Upper lobe of left lung (tissue), 6 donors: ENCODE measurements around the gene MSI2. TPM values are rescaled to one million over a fixed set of nuclear protein-coding genes. Genes with fewer than 3 reads are reported as not detected.

Source experiments
- ATAC-seq, 2 donors: fragments of 200-7000 bp; cut with Tn5 transposase; one replicate each; pipeline ENCODE4 v1.9.1; 2022; ENCODE audit warnings: mild to moderate bottlenecking in 2 of 2, moderate library complexity in 2 of 2; ENCODE audit not compliant: low FRiP score in 2 of 2
- DNase-seq, 2 donors: peaks; one replicate each; pipeline ENCODE4 v3.0.0-alpha.2; 2019 to 2020
- H3K27ac ChIP-seq, 4 donors: fragments of 200-600 bp; sonication (generic); one replicate each; pipeline ENCODE4 v1.5.1; 2016 to 2019
- H3K27me3 ChIP-seq, 4 donors: fragments of 200-600 bp; sonication (generic); one replicate each; pipeline ENCODE4 v1.5.1; 2017 to 2019
- H3K36me3 ChIP-seq, 4 donors: fragments of 200-600 bp; sonication (generic); one replicate each; pipeline ENCODE4 v1.5.1; 2016 to 2019
- H3K4me1 ChIP-seq, 4 donors: fragments of 200-600 bp; sonication (generic); one replicate each; pipeline ENCODE4 v1.5.1; 2018 to 2019
- H3K4me3 ChIP-seq, 4 donors: fragments of 200-600 bp; sonication (generic); one replicate each; pipeline ENCODE4 v1.5.1; 2017 to 2019; ENCODE audit warnings: mild to moderate bottlenecking in 2 of 4, moderate library complexity in 1 of 4
- H3K9me3 ChIP-seq, 4 donors: fragments of 200-600 bp; sonication (generic); one replicate each; pipeline ENCODE4 v1.5.1; 2018 to 2019
- EP300 ChIP-seq, 4 donors: sonication (generic); formaldehyde crosslinking; IDR thresholded peaks; one replicate each; pipeline ENCODE4 v1.5.1; 2017; ENCODE audit warnings: antibody characterized with exemption in 4 of 4, control low read depth in 2 of 4
- POLR2A ChIP-seq, 4 donors: fragments of 450-650 bp; IDR thresholded peaks; one replicate each; pipeline ENCODE4 v1.5.1; 2016 to 2017; ENCODE audit warnings: antibody characterized with exemption in 4 of 4, mild to moderate bottlenecking in 2 of 4
- POLR2AphosphoS5 ChIP-seq, 2 donors: sonication (generic); formaldehyde crosslinking; IDR thresholded peaks; one replicate each; pipeline ENCODE4 v1.5.1; 2017; ENCODE audit warnings: antibody characterized with exemption in 2 of 2
- WGBS, 2 donors: methylation state at CpG; one replicate each; pipeline ENCODE4 v1.1.5; 2017 to 2018; 5-methylcytosine and 5-hydroxymethylcytosine counted together
- total RNA-seq, 6 donors: library from RNA; depleted of rRNA in 4 of 6; stranded (reverse); fragments of >200 nt in 4 of 6; gene quantifications; one replicate each; pipeline versions ENCODE4 v1.1.0 to v1.2.1, GENCODE V29; 2016 to 2021
- TF ChIP-seq, protein P1 (sequence below), 6 experiments: fragments of 450-650 bp in 4 of 6; fragments of 200-600 bp in 2 of 6; sonication (generic) in 2 of 6; IDR thresholded peaks; one replicate each; pipeline ENCODE4 v1.5.1; 2016 to 2019; ENCODE audit warnings: antibody characterized with exemption in 6 of 6
- donor health status: DM: no; HTN: no; CAD: no; lungs with moderate emphysema.
- donor health status: DM: no; HTN: yes; CAD: no; lungs with severe emphysema.

The MSI2 gene
- total RNA-seq, 6 donors from 2014 or later = 20.1 to 44.0 (median 32.2) TPM

DNA sequence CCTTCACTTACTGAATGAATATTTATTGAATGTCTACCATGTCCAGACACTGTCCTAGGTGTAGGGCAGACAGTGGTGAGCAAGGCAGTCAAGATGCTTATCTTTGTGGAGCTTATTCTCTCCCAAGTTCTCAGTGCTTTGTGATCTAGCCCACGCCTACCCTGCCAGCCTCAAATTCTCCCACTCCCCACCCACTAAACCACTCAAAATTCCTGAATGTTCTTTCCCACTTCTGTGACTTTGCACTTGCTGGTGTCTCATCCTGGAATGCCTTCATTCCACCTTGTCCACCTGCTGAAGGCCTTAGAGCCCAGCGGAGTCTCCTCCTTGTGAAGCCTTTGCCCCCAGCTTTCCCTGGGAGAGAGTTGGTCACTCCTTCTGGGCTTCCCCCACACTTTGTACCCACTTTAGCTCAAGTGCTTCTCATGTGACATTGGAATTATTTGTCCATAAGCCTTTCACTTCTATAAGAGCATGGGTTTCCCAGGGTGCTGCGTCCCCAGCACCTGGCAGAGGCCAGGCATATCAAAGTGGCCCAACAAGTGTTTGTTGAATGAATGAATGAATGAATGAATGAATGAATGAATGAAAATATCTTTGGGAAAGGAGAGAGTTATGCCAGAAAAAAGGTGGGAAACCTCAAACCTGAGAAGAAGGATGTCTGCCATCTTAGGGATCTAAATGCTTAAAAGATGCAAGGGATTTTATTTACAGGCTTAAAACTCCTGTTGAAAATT lies 465.8 kb downstream of the MSI2 start:
- WGBS, 2 donors = 71 to 77% methylated on average over 3 of the region's 3 CpGs
- Histone ChIP-seq H3K36me3 (no peaks in the 10 kb centered on the region), H3K4me3 (no peak overlapping the region), H3K9me3 (no peaks in the 10 kb centered on the region), H3K27ac (no peak overlapping the region), H3K4me1 (peaks cover 0 to 3% (median 0%) of the 10 kb centered on the region in 4 donors), H3K27me3 (no peaks in the 10 kb centered on the region)
- DNase-seq (no peak), ATAC-seq (no peak)
- TF ChIP-seq POLR2A (IDR thresholded peaks at IDR 0.05) (no peak), POLR2AphosphoS5 (IDR thresholded peaks at IDR 0.05) (no peak), EP300 (IDR thresholded peaks at IDR 0.05) (no peak)
- TF ChIP-seq, protein P1, sequence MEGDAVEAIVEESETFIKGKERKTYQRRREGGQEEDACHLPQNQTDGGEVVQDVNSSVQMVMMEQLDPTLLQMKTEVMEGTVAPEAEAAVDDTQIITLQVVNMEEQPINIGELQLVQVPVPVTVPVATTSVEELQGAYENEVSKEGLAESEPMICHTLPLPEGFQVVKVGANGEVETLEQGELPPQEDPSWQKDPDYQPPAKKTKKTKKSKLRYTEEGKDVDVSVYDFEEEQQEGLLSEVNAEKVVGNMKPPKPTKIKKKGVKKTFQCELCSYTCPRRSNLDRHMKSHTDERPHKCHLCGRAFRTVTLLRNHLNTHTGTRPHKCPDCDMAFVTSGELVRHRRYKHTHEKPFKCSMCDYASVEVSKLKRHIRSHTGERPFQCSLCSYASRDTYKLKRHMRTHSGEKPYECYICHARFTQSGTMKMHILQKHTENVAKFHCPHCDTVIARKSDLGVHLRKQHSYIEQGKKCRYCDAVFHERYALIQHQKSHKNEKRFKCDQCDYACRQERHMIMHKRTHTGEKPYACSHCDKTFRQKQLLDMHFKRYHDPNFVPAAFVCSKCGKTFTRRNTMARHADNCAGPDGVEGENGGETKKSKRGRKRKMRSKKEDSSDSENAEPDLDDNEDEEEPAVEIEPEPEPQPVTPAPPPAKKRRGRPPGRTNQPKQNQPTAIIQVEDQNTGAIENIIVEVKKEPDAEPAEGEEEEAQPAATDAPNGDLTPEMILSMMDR (IDR thresholded peaks at IDR 0.05) = no peak

GRCh38 chr17:57722704-57723043 lies 466.4 kb downstream of the MSI2 start:
- Histone ChIP-seq H3K4me3 (no peak overlapping the region), H3K36me3 (no peaks in the 10 kb centered on the region), H3K4me1 (peaks cover 0 to 3% (median 0%) of the 10 kb centered on the region in 4 donors), H3K9me3 (no peaks in the 10 kb centered on the region), H3K27ac (no peak overlapping the region), H3K27me3 (no peaks in the 10 kb centered on the region)
- WGBS, 2 donors = 73 to 77% methylated on average over 7 of the region's 7 CpGs
- TF ChIP-seq EP300 (IDR thresholded peaks at IDR 0.05) (no peak), POLR2A (IDR thresholded peaks at IDR 0.05) (no peak), POLR2AphosphoS5 (IDR thresholded peaks at IDR 0.05) (no peak)
- TF ChIP-seq, protein P1 (IDR thresholded peaks at IDR 0.05) = no peak
- DNase-seq (no peak), ATAC-seq (no peak)

DNA sequence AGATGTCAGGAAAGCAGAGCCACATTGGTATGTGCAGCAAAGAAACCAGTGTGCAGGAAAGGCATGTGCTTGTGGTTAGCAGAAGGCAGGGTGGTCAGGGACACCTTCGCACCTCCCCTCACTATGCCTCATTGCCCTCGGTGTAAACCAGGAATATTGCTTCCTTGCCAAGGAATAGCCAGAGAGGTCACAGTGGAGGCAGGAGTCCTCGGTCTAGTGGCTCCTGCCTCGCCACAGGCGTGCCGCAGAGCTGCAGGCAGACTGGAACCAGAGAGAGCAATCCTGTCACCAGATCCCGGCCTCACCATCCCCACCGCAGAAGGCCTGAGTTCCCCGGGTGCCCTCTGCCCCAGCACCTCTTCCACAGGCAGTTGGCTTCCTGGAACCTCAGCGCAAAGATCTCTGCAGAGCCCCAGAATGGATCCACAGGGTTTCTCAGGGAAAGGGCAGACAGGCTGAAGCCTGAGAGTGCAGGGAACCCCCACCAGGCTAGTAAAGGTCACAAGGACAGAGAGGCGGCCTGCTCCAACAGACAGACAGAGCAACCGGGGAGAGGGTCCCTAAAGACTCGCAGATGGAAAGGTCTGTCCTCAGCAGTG lies 467.2 kb downstream of the MSI2 start:
- no peak for ATAC-seq
- WGBS, 2 donors = 68 to 86% methylated on average over 3 to 13 of the region's 13 CpGs
- TF ChIP-seq POLR2AphosphoS5 (IDR thresholded peaks at IDR 0.05) (no peak), EP300 (IDR thresholded peaks at IDR 0.05) (no peak), POLR2A (IDR thresholded peaks at IDR 0.05) (no peak)
- TF ChIP-seq, protein P1 (IDR thresholded peaks at IDR 0.05) = no peak
- no peak overlapping the region for H3K4me3 ChIP-seq
- DNase-seq = peak in 1 of 2 donors; percentile 58
- H3K27me3 ChIP-seq = no peaks in the 10 kb centered on the region
- no peaks in the 10 kb centered on the region for H3K9me3 ChIP-seq
- peaks cover 0 to 3% (median 0%) of the 10 kb centered on the region in 4 donors for H3K4me1 ChIP-seq
- H3K27ac ChIP-seq = no peak overlapping the region
- no peaks in the 10 kb centered on the region for H3K36me3 ChIP-seq

DNA sequence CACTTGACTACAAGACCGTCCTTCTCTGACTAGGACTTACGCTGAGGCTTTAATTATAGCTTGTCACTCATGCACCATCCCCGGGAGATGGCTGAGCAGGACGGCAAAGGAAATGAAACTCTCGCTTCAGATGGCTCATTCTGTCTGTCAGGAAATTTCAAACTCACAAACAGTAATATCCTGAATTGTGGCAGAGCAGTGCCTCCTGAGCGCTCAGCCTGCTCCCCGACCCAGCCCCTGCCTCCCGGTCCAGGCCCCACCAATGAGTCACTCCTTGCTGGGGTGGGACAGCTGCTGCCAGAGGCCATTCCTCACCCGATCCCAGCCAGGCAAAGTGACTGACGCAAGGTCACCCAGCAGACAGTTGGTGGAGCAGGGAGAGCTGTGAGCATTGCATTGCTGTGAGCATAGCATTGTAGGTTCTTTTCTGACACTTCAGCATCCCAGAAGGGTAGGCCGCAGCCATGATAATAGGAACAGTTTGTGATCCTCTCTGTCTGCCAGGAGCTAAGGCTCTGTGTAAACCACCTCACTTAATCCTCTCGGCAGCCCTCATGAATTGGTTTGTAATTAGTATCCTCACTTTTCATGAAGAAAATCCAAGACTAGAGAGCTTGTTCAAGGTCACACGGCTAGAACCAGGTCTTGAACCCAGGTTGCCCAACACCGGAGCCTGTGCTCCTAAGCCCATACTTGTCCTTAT lies 467.9 kb downstream of the MSI2 start:
- H3K27me3 ChIP-seq = no peaks in the 10 kb centered on the region

More for the DNA sequence above, 467.9 kb downstream of the MSI2 start:
- WGBS, 2 donors = 54 to 64% methylated on average over 10 to 14 of the region's 14 CpGs
- Histone ChIP-seq H3K27ac (no peak overlapping the region), H3K4me1 (peaks cover 0 to 3% (median 0%) of the 10 kb centered on the region in 4 donors), H3K4me3 (no peak overlapping the region), H3K36me3 (no peaks in the 10 kb centered on the region), H3K9me3 (no peaks in the 10 kb centered on the region)
- ATAC-seq = no peak
- DNase-seq = peak in 1 of 2 donors; percentile 44
- TF ChIP-seq, protein P1 (IDR thresholded peaks at IDR 0.05) = no peak
- TF ChIP-seq POLR2AphosphoS5 (IDR thresholded peaks at IDR 0.05) (no peak), POLR2A (IDR thresholded peaks at IDR 0.05) (no peak), EP300 (IDR thresholded peaks at IDR 0.05) (no peak)
